A549 treated with dexamethasone at 1 μM for 4 hours (cell line): Measurements from ENCODE around the gene GSK3B. TPM values are rescaled to one million over a fixed set of nuclear protein-coding genes. Genes with fewer than 3 reads are reported as not detected.

Source experiments
- total RNA-seq: library from RNA; stranded (reverse); fragments of 200-300 nt; extraction: Qiagen RNA extraction; gene quantifications from 5 replicates; pipeline ENCODE4 v1.2.3, GENCODE V29; 2022

The GSK3B gene
- 24.8 to 37.6 TPM (median 30.6 TPM) in 5 replicates for total RNA-seq

GRCh38 chr3:120093911-120094775 lies at the start of gene GSK3B:
TSS of gene GSK3B (minus strand) at chr3:120094447. CDS start at chr3:120093434, 1,013 bp downstream.

DNA sequence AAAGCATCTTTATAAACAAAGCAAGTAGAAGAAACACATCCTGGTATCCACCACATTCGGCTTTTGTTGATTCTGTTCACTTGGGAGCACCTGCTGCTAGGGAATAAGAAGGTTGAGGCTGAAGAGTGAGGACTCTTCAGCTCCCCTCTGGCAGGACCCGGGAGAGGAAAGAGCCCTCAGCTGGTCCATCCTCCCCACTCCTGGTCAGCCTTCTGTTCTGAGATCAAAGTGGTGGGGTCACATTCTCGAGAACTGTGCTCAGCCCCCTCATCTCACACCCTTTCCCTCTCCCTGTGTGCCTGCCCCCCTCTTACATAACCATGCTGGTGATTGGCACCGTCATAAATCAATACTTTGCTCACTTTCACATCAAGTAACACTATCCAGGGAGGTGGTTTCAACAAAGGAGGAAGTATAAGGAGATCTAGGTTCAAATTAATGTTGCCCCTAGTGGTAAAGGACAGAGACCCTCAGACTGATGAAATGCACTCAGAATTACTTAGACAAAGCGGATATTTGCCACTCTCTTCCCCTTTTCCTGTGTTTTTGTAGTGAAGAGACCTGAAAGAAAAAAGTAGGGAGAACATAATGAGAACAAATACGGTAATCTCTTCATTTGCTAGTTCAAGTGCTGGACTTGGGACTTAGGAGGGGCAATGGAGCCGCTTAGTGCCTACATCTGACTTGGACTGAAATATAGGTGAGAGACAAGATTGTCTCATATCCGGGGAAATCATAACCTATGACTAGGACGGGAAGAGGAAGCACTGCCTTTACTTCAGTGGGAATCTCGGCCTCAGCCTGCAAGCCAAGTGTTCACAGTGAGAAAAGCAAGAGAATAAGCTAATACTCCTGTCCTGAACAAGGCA lies 312.7 kb downstream of the GSK3B start, which contains the start of gene NR1I2:
NR1I2 (plus strand) TSS at position 772 of the 869 bp plus-strand sequence.

Other genes starting within 250 kb of the GSK3B start
- gene GPR156, start 190.8 kb upstream of the GSK3B start, total RNA-seq = 0.25 to 0.59 TPM (median 0.38 TPM) in 5 replicates